Measurements from ENCODE around the gene NOL7. TPM values are rescaled to one million over a fixed set of nuclear protein-coding genes. Genes with fewer than 3 reads are reported as not detected.

Gene NOL7
- total RNA-seq, 4 donors from 2014 or later: 44.9 to 69.0 (median 63.8) TPM

DNA sequence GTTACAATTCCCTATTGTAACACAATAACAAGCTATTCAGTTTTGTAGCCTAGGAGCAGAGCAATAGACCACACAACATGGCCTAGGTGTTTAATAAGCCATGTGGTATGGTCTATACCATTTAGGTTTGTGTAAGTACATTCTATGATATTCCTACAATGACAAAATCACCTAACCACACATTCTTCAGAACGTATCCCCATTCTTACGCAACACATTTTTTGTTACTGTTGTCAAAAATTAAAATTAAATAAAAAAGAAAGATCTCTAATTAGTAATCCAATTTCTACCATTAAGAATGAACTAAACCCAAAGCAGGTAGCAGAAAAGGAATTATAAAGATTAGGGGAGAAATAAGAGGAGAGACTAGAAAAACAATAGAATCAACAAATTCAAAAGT is 52.5 kb downstream of the NOL7 start:
- no peak overlapping the region for H3K27ac ChIP-seq
- no peak for ATAC-seq
- no peak for TF ChIP-seq CTCF (IDR thresholded peaks at IDR 0.05 in 4 of 5, conservative IDR thresholded peaks at IDR 0.05 in 1 of 5)
- no peak for TF ChIP-seq POLR2A (IDR thresholded peaks at IDR 0.05)
- intact Hi-C loops (cut with DNase I; ENCODE audit: low total_unique reads) (no loop called here), in situ Hi-C loops (cut with MboI; ENCODE audit: low sequenced_read_pairs in 4 of 4) (no loop called here)
- H3K9me3 ChIP-seq: no peaks in the 10 kb centered on the region
- no peak overlapping the region for H3K4me3 ChIP-seq
- peaks cover 27 to 45% of the 10 kb centered on the region in 2 donors for H3K4me1 ChIP-seq
- no peak for DNase-seq
- no peaks in the 10 kb centered on the region for H3K27me3 ChIP-seq
- H3K36me3 ChIP-seq: no peaks in the 10 kb centered on the region

- intact Hi-C loops (cut with DNase I; ENCODE audit: low total_unique reads): no loop called here
- H3K4me1 ChIP-seq: peaks cover 22 to 38% of the 10 kb centered on the region in 2 donors
- no peak for ATAC-seq
These were observed 53.3 kb downstream of the NOL7 start for GRCh38 chr6:13668291-13668928.

GRCh38 chr6:13669476-13669875 is 54.3 kb downstream of the NOL7 start:
- no peak overlapping the region for H3K27ac ChIP-seq
- ATAC-seq: no peak
- no peaks in the 10 kb centered on the region for H3K27me3 ChIP-seq
- no peak for TF ChIP-seq CTCF (IDR thresholded peaks at IDR 0.05 in 4 of 5, conservative IDR thresholded peaks at IDR 0.05 in 1 of 5)
- TF ChIP-seq POLR2A (IDR thresholded peaks at IDR 0.05): no peak
- no peaks in the 10 kb centered on the region for H3K9me3 ChIP-seq
- peaks cover 13 to 32% of the 10 kb centered on the region in 2 donors for H3K4me1 ChIP-seq
- H3K4me3 ChIP-seq: no peak overlapping the region
- in situ Hi-C loops (cut with MboI; ENCODE audit: low sequenced_read_pairs in 4 of 4): no loop called here
- intact Hi-C loops (cut with DNase I; ENCODE audit: low total_unique reads): no loop called here
- DNase-seq: no peak
- no peaks in the 10 kb centered on the region for H3K36me3 ChIP-seq

More at GRCh38 chr6:13668291-13668928, 53.3 kb downstream of the NOL7 start:
- H3K4me3 ChIP-seq: no peak overlapping the region
- TF ChIP-seq POLR2A (IDR thresholded peaks at IDR 0.05) (no peak), CTCF (IDR thresholded peaks at IDR 0.05 in 4 of 5, conservative IDR thresholded peaks at IDR 0.05 in 1 of 5) (no peak)
- in situ Hi-C loops (cut with MboI; ENCODE audit: low sequenced_read_pairs in 4 of 4): no loop called here
- no peak overlapping the region for H3K27ac ChIP-seq
- no peaks in the 10 kb centered on the region for H3K27me3 ChIP-seq
- H3K9me3 ChIP-seq: no peaks in the 10 kb centered on the region
- DNase-seq: no peak
- no peaks in the 10 kb centered on the region for H3K36me3 ChIP-seq

Other genes with a start within 250 kb of the NOL7 start
- gene GFOD1, start 127.7 kb upstream of the NOL7 start, total RNA-seq: 10 to 100 TPM in 3 of 4 donors, 1 to 10 TPM in 1; 9.0 to 31.8 (median 16.9) TPM
- 10 to 100 TPM; 16.1 to 18.0 (median 17.0) TPM for gene SIRT5, start 40.7 kb upstream of the NOL7 start, total RNA-seq
- gene RANBP9, start 96.5 kb downstream of the NOL7 start, total RNA-seq: 10 to 100 TPM; 44.7 to 93.1 (median 63.3) TPM
- 10 to 100 TPM in 3 of 4 donors, 1 to 10 TPM in 1; 9.5 to 29.4 (median 18.1) TPM for gene MCUR1, start 199.2 kb downstream of the NOL7 start, total RNA-seq

All from gastrocnemius medialis (tissue), 4 donors.